Mammary epithelial cell (primary cell): ENCODE measurements around the gene PELI2.

Experiments used
- EZH2 ChIP-seq: IDR thresholded peaks from 2 replicates; pipeline ENCODE4 v1.6.1; 2012; ENCODE audit warnings: low read length, inconsistent platforms, borderline replicate concordance
- TF ChIP-seq, protein P1 (sequence below), 2 donors: IDR thresholded peaks in 1 of 2; conservative IDR thresholded peaks in 1 of 2; 2 replicates each; pipeline ENCODE4 v1.5.1; 2011 to 2012; ENCODE audit warnings: inconsistent platforms in 2 of 2, low read length in 2 of 2, mild to moderate bottlenecking in 2 of 2, control low read depth in 1 of 2, low read depth in 1 of 2; ENCODE audit not compliant: insufficient read depth in 1 of 2; ENCODE audit errors: extremely low read depth in 1 of 2

GRCh38 chr14:56143025-56143424 lies 24.8 kb downstream of the PELI2 start:
- TF ChIP-seq, protein P1, sequence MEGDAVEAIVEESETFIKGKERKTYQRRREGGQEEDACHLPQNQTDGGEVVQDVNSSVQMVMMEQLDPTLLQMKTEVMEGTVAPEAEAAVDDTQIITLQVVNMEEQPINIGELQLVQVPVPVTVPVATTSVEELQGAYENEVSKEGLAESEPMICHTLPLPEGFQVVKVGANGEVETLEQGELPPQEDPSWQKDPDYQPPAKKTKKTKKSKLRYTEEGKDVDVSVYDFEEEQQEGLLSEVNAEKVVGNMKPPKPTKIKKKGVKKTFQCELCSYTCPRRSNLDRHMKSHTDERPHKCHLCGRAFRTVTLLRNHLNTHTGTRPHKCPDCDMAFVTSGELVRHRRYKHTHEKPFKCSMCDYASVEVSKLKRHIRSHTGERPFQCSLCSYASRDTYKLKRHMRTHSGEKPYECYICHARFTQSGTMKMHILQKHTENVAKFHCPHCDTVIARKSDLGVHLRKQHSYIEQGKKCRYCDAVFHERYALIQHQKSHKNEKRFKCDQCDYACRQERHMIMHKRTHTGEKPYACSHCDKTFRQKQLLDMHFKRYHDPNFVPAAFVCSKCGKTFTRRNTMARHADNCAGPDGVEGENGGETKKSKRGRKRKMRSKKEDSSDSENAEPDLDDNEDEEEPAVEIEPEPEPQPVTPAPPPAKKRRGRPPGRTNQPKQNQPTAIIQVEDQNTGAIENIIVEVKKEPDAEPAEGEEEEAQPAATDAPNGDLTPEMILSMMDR (conservative IDR thresholded peaks at IDR 0.05 in 1 of 2, IDR thresholded peaks at IDR 0.05 in 1 of 2; ENCODE audit: extremely low read depth in 1 of 2, insufficient read depth in 1 of 2, low read depth in 1 of 2, low read length in 2 of 2), result no peak
- TF ChIP-seq EZH2, result no peak
